NCI-H1930 (cell line): ENCODE results near the gene TYSND1.
"Not testable (repeated sequence)": the region's sequence is repeated elsewhere in the genome, so short reads cannot be mapped to it uniquely, and the experiment has no call there.

ENCODE experiments used
- DNase-seq, 2 experiments: peaks; one replicate each; lab custom pipeline; 2025; lab: John Stamatoyannopoulos, UW

Gene TYSND1

GRCh38 chr10:70109064-70109729 is 37.3 kb downstream of the TYSND1 start:
- no peak for DNase-seq

GRCh38 chr10:70106958-70107791 is 39.3 kb downstream of the TYSND1 start:
- DNase-seq, result no peak

GRCh38 chr10:70101668-70102067 is 44.8 kb downstream of the TYSND1 start:
- no peak for DNase-seq

GRCh38 chr10:70101068-70101562 is 45.4 kb downstream of the TYSND1 start:
- DNase-seq, result not testable (repeated sequence)

- DNase-seq, result no peak
Observed at GRCh38 chr10:70098271-70098670, 48.2 kb downstream of the TYSND1 start.

GRCh38 chr10:70097459-70097858 is 49.0 kb downstream of the TYSND1 start:
- DNase-seq, result no peak

- no peak for DNase-seq
Observed at GRCh38 chr10:70096705-70097420, 49.6 kb downstream of the TYSND1 start.

- DNase-seq, result no peak
Observed at GRCh38 chr10:70096016-70096704, 50.3 kb downstream of the TYSND1 start.

- DNase-seq, result no peak
Observed at GRCh38 chr10:70094250-70094649, 52.2 kb downstream of the TYSND1 start.

- DNase-seq, result no peak
Observed at GRCh38 chr10:70093335-70093944, 53.1 kb downstream of the TYSND1 start.

GRCh38 chr10:70092389-70092718 is 54.1 kb downstream of the TYSND1 start:
- no peak for DNase-seq

- DNase-seq, result no peak
Observed at GRCh38 chr10:70090951-70091350, 55.5 kb downstream of the TYSND1 start.

- no peak for DNase-seq
Observed at GRCh38 chr10:70090013-70090412, 56.5 kb downstream of the TYSND1 start.

GRCh38 chr10:70088308-70088698 is 58.2 kb downstream of the TYSND1 start:
- no peak for DNase-seq
